GM18870 (cell line): ENCODE results near the gene TMEM221.
A peak's percentile ranks its signal among the peaks of the same experiment; 100 is the strongest.

Source experiments
- ATAC-seq: cut with Tn5 transposase; IDR thresholded peaks from one replicate; pipeline ENCODE4 v1.9.1; 2021; ENCODE audit warnings: moderate library complexity; ENCODE audit not compliant: unreplicated experiment

The TMEM221 gene

GRCh38 chr19:17406046-17406886 lies 42.2 kb downstream of the TMEM221 start:
- peak; percentile 19 for ATAC-seq

DNA sequence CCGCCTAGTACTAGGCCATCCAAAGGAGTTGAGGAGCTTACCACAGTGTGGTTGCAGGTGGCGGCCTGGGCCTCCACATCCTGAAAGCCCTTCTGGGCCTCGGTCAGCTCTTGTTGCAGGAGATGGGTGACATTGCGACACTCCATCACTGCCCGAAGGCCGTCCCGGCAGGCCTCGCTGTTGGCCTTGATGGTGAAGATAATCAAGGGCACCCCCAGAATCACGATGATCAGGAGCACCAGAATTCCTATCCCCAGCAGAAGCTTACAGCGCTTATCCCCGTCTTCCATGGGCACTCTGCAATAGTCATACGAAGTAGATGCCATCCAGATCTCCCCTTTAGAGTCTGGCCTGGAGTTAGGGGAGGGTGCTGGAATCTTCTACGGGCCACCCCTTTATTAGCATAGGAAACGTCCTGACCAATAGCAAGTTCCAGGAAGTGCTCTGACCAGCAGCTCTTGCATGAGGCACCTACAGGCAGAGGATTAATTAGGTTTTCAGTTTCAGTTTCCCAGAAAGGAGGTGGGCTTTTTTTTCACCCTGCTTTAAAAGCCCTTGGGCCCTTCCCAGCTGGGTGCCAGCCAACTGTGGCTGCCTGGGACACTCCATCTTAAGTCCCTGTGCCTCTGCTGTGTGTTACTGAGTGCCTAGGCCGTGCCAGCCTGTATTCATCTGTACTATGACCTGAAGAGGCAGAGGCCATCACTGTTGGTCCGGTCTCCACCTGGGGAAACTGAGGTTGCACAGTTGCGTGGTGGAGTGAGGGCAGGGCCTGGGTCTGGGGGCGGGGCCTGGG lies 43.0 kb downstream of the TMEM221 start, which contains the start of gene BST2:
Gene BST2, minus strand, starts transcription at position 381 of the 796 bp plus-strand sequence. Its CDS starts 55 bp downstream, at position 326.
- ATAC-seq: peak; percentile 72

- ATAC-seq: peak; percentile 20
Observed at GRCh38 chr19:17404621-17405249, 43.7 kb downstream of the TMEM221 start.

GRCh38 chr19:17404015-17404414 lies 44.5 kb downstream of the TMEM221 start:
- ATAC-seq: no peak

DNA sequence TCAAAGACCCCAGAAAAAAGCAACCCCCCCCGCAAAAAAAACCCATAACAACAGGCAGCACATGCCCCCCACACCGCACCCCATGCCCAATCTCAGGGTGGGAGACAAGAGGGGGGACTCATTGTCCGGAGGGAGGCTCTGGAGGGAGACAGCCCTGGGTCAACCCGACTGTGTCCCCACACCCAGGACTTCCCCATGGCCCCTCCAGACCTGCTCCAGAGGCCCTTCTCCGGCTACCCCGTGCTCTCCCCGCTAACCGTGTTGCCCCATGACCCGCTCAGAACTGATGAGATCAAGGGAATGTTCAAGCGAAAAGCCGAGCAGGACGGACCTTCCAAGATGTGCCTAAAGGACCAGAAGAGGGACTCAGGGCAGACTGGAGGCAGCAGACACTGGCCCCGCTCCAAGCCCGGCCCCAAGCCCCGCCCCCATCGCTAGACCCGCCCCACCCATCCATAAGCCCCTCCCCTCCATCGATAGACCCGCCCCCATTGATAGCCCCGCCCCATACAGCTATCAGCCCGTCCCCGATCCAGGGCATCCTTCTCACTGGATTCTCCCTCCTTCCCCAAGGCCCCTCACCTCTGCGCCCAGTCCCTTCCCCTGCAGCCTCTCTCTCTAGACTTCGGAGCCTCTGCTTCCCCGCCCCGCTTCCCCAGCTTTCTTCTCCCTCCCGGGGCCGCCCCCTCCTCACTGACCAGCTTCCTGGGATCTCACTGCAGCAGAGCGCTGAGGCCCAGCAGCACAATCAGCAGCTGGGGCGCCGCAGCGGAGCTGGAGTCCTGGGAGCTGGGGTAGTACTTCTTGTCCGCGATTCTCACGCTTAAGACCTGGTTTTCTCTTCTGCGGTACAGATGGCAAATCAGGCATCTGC lies 45.2 kb downstream of the TMEM221 start:
- ATAC-seq: no peak

- ATAC-seq: no peak
Observed at GRCh38 chr19:17401628-17402027, 46.8 kb downstream of the TMEM221 start.

GRCh38 chr19:17398902-17399527 lies 49.5 kb downstream of the TMEM221 start:
- ATAC-seq: no peak

DNA sequence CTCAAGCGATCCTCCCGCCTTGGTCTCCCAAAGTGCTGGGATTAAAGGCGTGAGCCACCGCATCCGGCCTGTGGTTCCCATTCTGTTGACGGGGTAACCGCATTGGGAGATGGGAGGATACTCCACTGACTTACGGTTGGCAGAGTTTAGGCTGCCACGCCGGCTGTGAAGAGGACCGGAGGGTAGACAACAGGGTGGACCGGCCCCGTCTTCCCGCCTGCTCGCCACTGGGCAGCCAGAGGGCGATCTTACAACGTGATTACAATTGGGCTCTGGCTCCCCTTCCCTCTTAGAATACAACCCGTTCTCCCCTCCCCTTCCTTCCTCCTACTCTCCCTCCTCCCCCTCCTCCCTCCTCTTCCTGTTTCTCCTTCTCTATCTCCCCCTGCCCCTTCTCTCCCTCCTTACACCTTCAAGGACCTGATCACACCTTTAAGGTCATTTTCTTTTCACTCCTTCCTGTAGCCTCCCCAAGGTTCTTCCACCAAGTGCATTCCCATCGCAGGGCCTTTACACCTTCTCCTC lies 53.5 kb downstream of the TMEM221 start:
- ATAC-seq: no peak

- no peak for ATAC-seq
Observed at GRCh38 chr19:17393914-17394313, 54.6 kb downstream of the TMEM221 start, which contains the start of gene CCDC194. Gene CCDC194, minus strand, starts transcription at chr19:17394196. Its CDS starts 38 bp downstream, at chr19:17394158.

DNA sequence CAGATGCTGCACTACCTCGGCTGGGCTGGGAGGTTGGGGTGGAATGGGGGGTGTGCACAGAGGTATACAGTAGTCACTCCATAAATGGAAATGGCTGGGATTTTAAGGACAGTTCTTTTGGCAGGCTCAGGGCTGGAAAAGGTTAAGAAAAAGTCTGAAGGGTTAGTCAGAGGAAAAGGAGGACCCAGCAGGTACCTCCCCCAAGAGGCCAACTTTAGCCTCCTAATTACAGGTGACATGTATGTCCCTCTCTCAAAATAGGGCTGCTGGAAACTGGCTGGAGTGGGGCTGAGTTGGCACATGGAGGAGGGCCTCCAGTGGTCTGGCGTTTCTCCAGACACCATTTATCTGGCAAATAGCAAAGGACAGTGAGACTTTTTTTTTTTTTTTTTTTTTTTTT lies 55.5 kb downstream of the TMEM221 start:
- no peak for ATAC-seq

- ATAC-seq: no peak
Observed at GRCh38 chr19:17391371-17392151, 56.9 kb downstream of the TMEM221 start.

- no peak for ATAC-seq
Observed at GRCh38 chr19:17390665-17391370, 57.6 kb downstream of the TMEM221 start.

GRCh38 chr19:17389957-17390664 lies 58.4 kb downstream of the TMEM221 start:
- no peak for ATAC-seq

DNA sequence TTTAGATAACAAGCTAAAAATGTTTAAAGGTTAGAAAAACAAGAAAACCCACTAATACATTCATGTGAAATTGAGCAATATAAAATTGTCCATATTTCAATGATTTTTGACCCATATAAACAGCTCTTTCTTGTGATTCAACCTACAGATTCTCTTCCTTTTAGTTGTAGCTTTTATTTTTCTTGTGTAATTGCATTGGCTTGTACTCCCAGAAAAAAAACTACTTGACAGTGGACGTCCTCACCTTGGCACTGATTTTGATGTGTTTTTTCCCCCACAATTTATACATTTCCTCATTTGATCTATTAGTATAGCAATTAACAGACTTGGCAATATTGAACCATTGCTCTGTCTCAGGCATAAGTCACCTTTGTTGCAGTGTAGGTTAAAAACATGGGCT lies 59.2 kb downstream of the TMEM221 start:
- no peak for ATAC-seq

GRCh38 chr19:17385878-17386611 lies 62.4 kb downstream of the TMEM221 start:
- ATAC-seq: no peak
